HepG2 (cell line): ENCODE measurements around the gene MPI. TPM values are rescaled to one million over a fixed set of nuclear protein-coding genes. Genes with fewer than 3 reads are reported as not detected.
A peak's percentile ranks its signal among the peaks of the same experiment; 100 is the strongest.

Experiments
- ADNP ChIP-seq: sonication (generic); formaldehyde crosslinking; IDR thresholded peaks from 2 replicates; pipeline ENCODE4 v1.4.0; 2020; ENCODE audit warnings: missing genetic modification reagents
- ATF4 ChIP-seq, 2 experiments: fragments of 450-650 bp in 1 of 2; sonication (generic) in 1 of 2; formaldehyde crosslinking; IDR thresholded peaks; 2 replicates each; pipeline versions ENCODE4 v1.5.0 to v1.8.0; 2020 to 2022; ENCODE audit warnings: mild to moderate bottlenecking in 1 of 2, missing genetic modification reagents in 1 of 2
- CENPT ChIP-seq: sonication (generic); formaldehyde crosslinking; IDR thresholded peaks from 2 replicates; pipeline ENCODE4 v1.8.0; 2022; ENCODE audit warnings: low read depth, mild to moderate bottlenecking, moderate library complexity, missing genetic modification reagents
- CREB1 ChIP-seq, 2 experiments: fragments of 450-650 bp in 1 of 2; IDR thresholded peaks; 2 replicates each; pipeline ENCODE4 v1.6.1; 2016 to 2017; ENCODE audit warnings: control low read depth in 1 of 2, mild to moderate bottlenecking in 1 of 2, missing compliant biosample characterization in 1 of 2, missing genetic modification characterization in 1 of 2
- FOXP4 ChIP-seq: sonication (generic); formaldehyde crosslinking; IDR thresholded peaks from 2 replicates; pipeline ENCODE4 v1.4.0; 2020; ENCODE audit warnings: missing genetic modification reagents
- GABPB1 ChIP-seq: IDR thresholded peaks from 2 replicates; pipeline ENCODE4 v1.6.1; 2016; ENCODE audit warnings: mild to moderate bottlenecking, missing genetic modification reagents, moderate library complexity, missing compliant biosample characterization
- HNF1B ChIP-seq: sonication (generic); formaldehyde crosslinking; IDR thresholded peaks from 2 replicates; pipeline ENCODE4 v1.5.1; 2020; ENCODE audit warnings: mild to moderate bottlenecking, moderate library complexity, missing genetic modification reagents
- MYC ChIP-seq: sonication (generic); formaldehyde crosslinking; IDR thresholded peaks from 2 replicates; pipeline ENCODE4 v1.9.0; 2021; ENCODE audit warnings: missing genetic modification reagents, borderline replicate concordance
- NFYB ChIP-seq: sonication (generic); formaldehyde crosslinking; IDR thresholded peaks from 2 replicates; pipeline ENCODE4 v1.4.0; 2020; ENCODE audit warnings: missing genetic modification reagents
- NR2F6 ChIP-seq, 2 experiments: IDR thresholded peaks; 2 replicates each; pipeline ENCODE4 v1.6.1; 2016; ENCODE audit warnings: antibody characterized with exemption in 1 of 2, mild to moderate bottlenecking in 1 of 2
- SAFB2 ChIP-seq: sonication (generic); formaldehyde crosslinking; IDR thresholded peaks from 2 replicates; pipeline ENCODE4 v1.5.1; 2020; ENCODE audit warnings: missing genetic modification reagents, low read depth, mild to moderate bottlenecking, borderline replicate concordance
- SRF ChIP-seq: IDR thresholded peaks from 2 replicates; pipeline ENCODE4 v1.6.1; 2011; ENCODE audit warnings: mild to moderate bottlenecking, low read depth, low read length, moderate library complexity
- THYN1 ChIP-seq: sonication (generic); formaldehyde crosslinking; IDR thresholded peaks from 2 replicates; pipeline ENCODE4 v1.8.1; 2023; ENCODE audit warnings: low read depth, mild to moderate bottlenecking, moderate library complexity, missing genetic modification reagents, borderline replicate concordance
- TOE1 ChIP-seq: sonication (generic); formaldehyde crosslinking; IDR thresholded peaks from 2 replicates; pipeline ENCODE4 v1.4.0; 2020; ENCODE audit warnings: mild to moderate bottlenecking, missing genetic modification reagents
- ZFP91 ChIP-seq: sonication (generic); formaldehyde crosslinking; IDR thresholded peaks from 2 replicates; pipeline ENCODE4 v1.9.0; 2022; ENCODE audit warnings: missing genetic modification reagents, mild to moderate bottlenecking, borderline replicate concordance
- ZNF143 ChIP-seq: sonication (generic); formaldehyde crosslinking; IDR thresholded peaks from 2 replicates; pipeline ENCODE4 v1.4.0; 2020; ENCODE audit warnings: missing genetic modification reagents
- ZNF274 ChIP-seq: sonication (generic); formaldehyde crosslinking; IDR thresholded peaks from 2 replicates; pipeline ENCODE4 v1.5.1; 2020; ENCODE audit warnings: mild to moderate bottlenecking, missing genetic modification reagents
- ZNF549 ChIP-seq: sonication (generic); formaldehyde crosslinking; IDR thresholded peaks from 2 replicates; pipeline ENCODE4 v1.5.0; 2020; ENCODE audit warnings: missing genetic modification reagents
- ZNF598 ChIP-seq: sonication (generic); formaldehyde crosslinking; IDR thresholded peaks from 2 replicates; pipeline ENCODE4 v1.5.1; 2020; ENCODE audit warnings: mild to moderate bottlenecking, missing genetic modification reagents, borderline replicate concordance
- ZNF746 ChIP-seq: sonication (generic); formaldehyde crosslinking; IDR thresholded peaks from 2 replicates; pipeline ENCODE4 v1.8.0; 2022; ENCODE audit warnings: mild to moderate bottlenecking, missing genetic modification reagents
- ZZZ3 ChIP-seq: sonication (generic); formaldehyde crosslinking; IDR thresholded peaks from 2 replicates; pipeline ENCODE4 v1.4.0; 2020; ENCODE audit warnings: missing genetic modification reagents, mild to moderate bottlenecking, borderline replicate concordance
- polyA plus RNA-seq, 8 experiments: library from polyadenylated mRNA; depleted of rRNA in 3 of 8; stranded (reverse) in 7 of 8; unstranded in 1 of 8; fragments of >200 nt; fragmentation: Illumina TruSeq in 4 of 8; extraction: Trizol in 4 of 8; gene quantifications; 2 replicates each; pipeline versions ENCODE4 v1.2.1 to v1.2.3, GENCODE V29; 2011 to 2016; ENCODE audit warnings: low read depth in 4 of 8, missing spikeins in 1 of 8, mixed read lengths in 1 of 8; ENCODE audit not compliant: insufficient read depth in 1 of 8
- total RNA-seq, 5 experiments: library from RNA; depleted of rRNA; stranded (reverse); fragments of >200 nt; fragmentation: Illumina TruSeq; extraction: Trizol; gene quantifications; 2 replicates each; pipeline ENCODE4 v1.2.3, GENCODE V29; 2016; ENCODE audit warnings: low read depth in 1 of 5

Gene MPI
- total and polyA plus RNA-seq, 2 of the 13 experiments (the other 11 are each of a cell fraction or from before 2014, with no cell fraction given) = 36.9 to 63.5 TPM

GRCh38 chr15:74937590-74938371 is 47.9 kb downstream of the MPI start, which contains the start of gene COX5A (continued):
- TF ChIP-seq ZNF598 (CRISPR knock-in tag) (0 out of 2 replicates have a peak, but pooled peaks have one; percentile 52), MYC (CRISPR knock-in tag) (peak; percentile 89), SAFB2 (CRISPR knock-in tag) (peak; percentile 87; the same call in 1 of the 2 replicates), THYN1 (CRISPR knock-in tag) (no peak), ZNF746 (CRISPR knock-in tag) (peak; percentile 66; the same call in 1 of the 2 replicates), CREB1 (IDR thresholded peaks at IDR 0.05) (peak; percentile 70), CREB1 (CRISPR knock-in tag; IDR thresholded peaks at IDR 0.05) (no peak), CENPT (peak; percentile 33), ZNF549 (CRISPR knock-in tag) (no peak), ZFP91 (CRISPR knock-in tag) (peak; percentile 96), ATF4 (CRISPR knock-in tag; IDR thresholded peaks at IDR 0.05) (0 out of 4 replicates have a peak, but pooled peaks of 1 of the 2 experiments have one; percentile 56), NR2F6 (IDR thresholded peaks at IDR 0.05) (no peak), NR2F6 (CRISPR knock-in tag; IDR thresholded peaks at IDR 0.05) (peak; percentile 73; the same call in 1 of the 2 replicates), SRF (no peak), GABPB1 (CRISPR knock-in tag) (peak; percentile 86), NFYB (no peak), ADNP (CRISPR knock-in tag) (no peak), ZZZ3 (CRISPR knock-in tag) (peak; percentile 76; the same call in 1 of the 2 replicates), FOXP4 (CRISPR knock-in tag) (0 out of 2 replicates have a peak, but pooled peaks have one; percentile 11), ZNF143 (CRISPR knock-in tag) (no peak), ZNF274 (peak; percentile 87; the same call in 1 of the 2 replicates), TOE1 (CRISPR knock-in tag) (no peak), HNF1B (no peak; the same call in 1 of the 2 replicates)
